Thymus (tissue), 11 donors: ENCODE results near the gene LPCAT1. TPM values are rescaled to one million over a fixed set of nuclear protein-coding genes. Genes with fewer than 3 reads are reported as not detected.
"Not testable (repeated sequence)": the region's sequence is repeated elsewhere in the genome, so short reads cannot be mapped to it uniquely, and the experiment has no call there.

ENCODE experiments used
- DNase-seq, 9 donors: peaks; one replicate each; pipeline ENCODE4 v3.0.0-alpha.2; 2013; ENCODE audit warnings: low spot score in 9 of 9, low read depth in 6 of 9, missing footprints in 1 of 9
- H3K27ac ChIP-seq, 2 donors: one replicate each; pipeline ENCODE4 v1.5.1; 2013; ENCODE audit warnings: control low read depth in 1 of 2, low read depth in 1 of 2, low read length in 1 of 2, mild to moderate bottlenecking in 1 of 2, moderate library complexity in 1 of 2
- H3K27me3 ChIP-seq, 2 donors: one replicate each; pipeline ENCODE4 v1.5.1; 2013; ENCODE audit warnings: low read length in 1 of 2; ENCODE audit not compliant: control insufficient read depth in 2 of 2, insufficient read depth in 1 of 2
- H3K36me3 ChIP-seq, 2 donors: one replicate each; pipeline ENCODE4 v1.5.1; 2013; ENCODE audit warnings: low read length in 1 of 2, mild to moderate bottlenecking in 1 of 2, moderate library complexity in 1 of 2; ENCODE audit not compliant: control insufficient read depth in 2 of 2, insufficient read depth in 2 of 2
- H3K4me1 ChIP-seq, 2 donors: one replicate each; pipeline ENCODE4 v1.5.1; 2013; ENCODE audit warnings: low read length in 2 of 2; ENCODE audit not compliant: control insufficient read depth in 2 of 2, insufficient read depth in 2 of 2
- H3K4me3 ChIP-seq, 2 donors: one replicate each; pipeline ENCODE4 v1.5.1; 2013; ENCODE audit warnings: low read length in 2 of 2, control low read depth in 1 of 2, mild to moderate bottlenecking in 1 of 2
- H3K9me3 ChIP-seq, 2 donors: one replicate each; pipeline ENCODE4 v1.5.1; 2013; ENCODE audit warnings: low read length in 1 of 2, mild to moderate bottlenecking in 1 of 2; ENCODE audit not compliant: control insufficient read depth in 2 of 2, insufficient read depth in 1 of 2
- WGBS: extraction: QIAGEN DNeasy Blood & Tissue Kit; methylation state at CpG from one replicate; pipeline ENCODE4 v1.1.7; 2013; 5-methylcytosine and 5-hydroxymethylcytosine counted together
- polyA plus RNA-seq: library from polyadenylated mRNA; stranded (reverse); fragments of 200-250 nt; gene quantifications from one replicate; pipeline ENCODE4 v1.2.3, GENCODE V29; 2013
- total RNA-seq: library from RNA; stranded (reverse); fragments of 120-200 nt; gene quantifications from one replicate; pipeline ENCODE4 v1.2.4, GENCODE V29; 2013
- donor health status: healthy.

LPCAT1 gene
- total and polyA plus RNA-seq, 2 donors: 16.8 to 50.5 TPM

GRCh38 chr5:1509346-1510085 lies 14.2 kb downstream of the LPCAT1 start:
- Histone ChIP-seq H3K27ac (no peak overlapping the region), H3K27me3 (no peaks in the 10 kb centered on the region), H3K4me1 (peaks cover 0 to 2% of the 10 kb centered on the region in 2 donors), H3K9me3 (no peaks in the 10 kb centered on the region), H3K4me3 (no peak overlapping the region), H3K36me3 (peaks cover 16 to 29% of the 10 kb centered on the region in 2 donors)
- no peak for DNase-seq
- WGBS: 96% methylated on average over 30 of the region's 30 CpGs

GRCh38 chr5:1508659-1509290 lies 15.0 kb downstream of the LPCAT1 start:
- H3K36me3 ChIP-seq: peaks cover 14 to 29% of the 10 kb centered on the region in 2 donors
- WGBS: 96% methylated on average over 30 of the region's 30 CpGs

DNA sequence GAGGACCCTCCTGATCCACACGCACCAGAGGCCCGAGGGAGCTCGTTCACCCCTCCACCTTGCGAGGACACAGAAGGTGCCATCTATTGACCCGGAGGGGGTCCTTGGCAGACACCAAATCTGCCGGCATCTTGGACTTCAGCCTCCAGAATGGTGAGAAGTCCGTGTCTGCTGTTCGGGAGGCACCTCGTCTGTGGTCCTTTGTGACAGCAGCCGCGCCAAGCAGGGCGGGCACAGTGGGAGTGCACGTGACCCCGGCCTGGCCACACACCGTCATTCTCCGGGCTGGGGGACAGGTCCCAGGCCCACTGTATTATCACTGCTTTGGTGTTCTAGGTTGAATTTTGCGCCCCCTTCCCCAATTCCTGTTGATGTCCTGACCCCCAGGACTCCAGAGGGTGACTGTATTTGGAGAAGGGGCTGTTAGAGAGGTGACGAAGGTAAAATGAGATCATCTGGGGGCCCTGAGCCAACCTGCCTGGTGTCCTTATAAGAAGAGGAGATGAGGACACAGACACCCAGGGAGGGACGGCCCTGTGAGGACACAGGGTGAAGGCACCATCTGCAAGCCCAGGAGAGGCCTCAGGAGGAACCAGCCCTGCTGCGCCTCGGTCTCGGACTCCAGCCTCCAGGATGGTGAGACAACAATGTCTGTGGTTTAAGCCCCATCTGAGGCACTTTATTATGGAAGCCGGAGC lies 15.7 kb downstream of the LPCAT1 start:
- Histone ChIP-seq H3K9me3 (no peaks in the 10 kb centered on the region), H3K36me3 (peaks cover 14 to 24% of the 10 kb centered on the region in 2 donors), H3K4me1 (peaks cover 0 to 6% of the 10 kb centered on the region in 2 donors), H3K27ac (no peak overlapping the region), H3K27me3 (no peaks in the 10 kb centered on the region), H3K4me3 (no peak overlapping the region)
- 98% methylated on average over 23 of the region's 23 CpGs for WGBS
- no peak for DNase-seq

More at GRCh38 chr5:1508659-1509290, 15.0 kb downstream of the LPCAT1 start:
- no peaks in the 10 kb centered on the region for H3K4me1 ChIP-seq
- H3K4me3 ChIP-seq: no peak overlapping the region
- H3K9me3 ChIP-seq: no peaks in the 10 kb centered on the region
- H3K27ac ChIP-seq: no peak overlapping the region
- DNase-seq: no peak
- H3K27me3 ChIP-seq: no peaks in the 10 kb centered on the region

DNA sequence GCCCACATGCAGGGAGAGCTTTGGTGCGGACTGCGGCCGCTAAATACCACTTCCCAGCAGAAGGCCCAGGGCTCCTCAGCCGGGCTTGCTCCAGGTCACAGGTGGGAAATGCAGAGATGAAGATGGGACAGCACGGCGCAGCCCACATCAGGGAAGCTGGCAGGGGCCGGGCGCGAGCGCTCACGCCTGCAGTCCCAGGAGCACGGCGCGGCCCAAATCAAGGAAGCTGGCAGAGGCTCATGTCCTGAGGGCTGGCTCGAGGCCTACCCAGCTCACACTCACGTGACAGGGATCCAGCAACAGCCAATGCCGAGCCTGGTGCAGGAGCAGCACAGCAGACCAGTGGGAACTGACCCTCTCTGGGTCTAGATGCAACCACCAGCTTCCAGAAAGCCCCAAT lies 16.3 kb downstream of the LPCAT1 start:
- Histone ChIP-seq H3K4me1 (peaks cover 0 to 10% of the 10 kb centered on the region in 2 donors), H3K4me3 (no peak overlapping the region), H3K27me3 (no peaks in the 10 kb centered on the region), H3K27ac (no peak overlapping the region), H3K36me3 (peaks cover 11 to 17% of the 10 kb centered on the region in 2 donors), H3K9me3 (no peaks in the 10 kb centered on the region)
- no peak for DNase-seq
- WGBS: 95% methylated on average over 17 of the region's 17 CpGs

DNA sequence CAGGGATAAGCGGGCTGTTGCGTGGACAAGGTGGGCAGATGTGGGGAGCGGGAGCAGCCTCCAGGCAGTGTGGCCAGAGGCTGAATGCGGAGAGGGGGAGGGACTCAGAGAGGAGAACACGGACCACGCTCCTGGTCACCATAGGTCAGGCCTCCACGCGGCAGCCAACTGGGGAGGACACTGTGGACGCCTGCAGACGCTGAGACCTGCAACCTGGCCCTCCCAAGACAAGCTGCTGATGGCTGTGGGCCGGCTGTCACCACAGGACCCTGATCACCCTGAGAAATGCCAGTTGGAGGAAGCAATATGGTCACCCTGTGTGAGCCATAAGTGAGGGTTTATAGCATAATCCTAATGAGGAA lies 16.8 kb downstream of the LPCAT1 start:
- Histone ChIP-seq H3K4me1 (peaks cover 0 to 11% of the 10 kb centered on the region in 2 donors), H3K4me3 (no peak overlapping the region), H3K9me3 (no peaks in the 10 kb centered on the region), H3K27me3 (no peaks in the 10 kb centered on the region), H3K27ac (no peak overlapping the region), H3K36me3 (peaks cover 6 to 16% of the 10 kb centered on the region in 2 donors)
- WGBS: 97% methylated on average over 11 of the region's 11 CpGs
- DNase-seq: no peak

GRCh38 chr5:1506242-1507013 lies 17.3 kb downstream of the LPCAT1 start:
- Histone ChIP-seq H3K4me3 (no peak overlapping the region), H3K4me1 (peaks cover 0 to 11% of the 10 kb centered on the region in 2 donors), H3K27me3 (no peaks in the 10 kb centered on the region), H3K9me3 (no peaks in the 10 kb centered on the region), H3K27ac (no peak overlapping the region), H3K36me3 (peaks cover 4 to 13% of the 10 kb centered on the region in 2 donors)
- no peak for DNase-seq
- WGBS: 92% methylated on average over 20 of the region's 20 CpGs

- 93% methylated on average over 24 of the region's 24 CpGs for WGBS
- Histone ChIP-seq H3K4me3 (no peak overlapping the region), H3K36me3 (peaks cover 0 to 13% of the 10 kb centered on the region in 2 donors), H3K27ac (no peak overlapping the region), H3K4me1 (peaks cover 0 to 11% of the 10 kb centered on the region in 2 donors), H3K9me3 (no peaks in the 10 kb centered on the region), H3K27me3 (no peaks in the 10 kb centered on the region)
- DNase-seq: no peak
Measured at GRCh38 chr5:1505506-1506241, 18.1 kb downstream of the LPCAT1 start.

GRCh38 chr5:1505089-1505488 lies 18.7 kb downstream of the LPCAT1 start:
- H3K36me3 ChIP-seq: peaks cover 0 to 11% of the 10 kb centered on the region in 2 donors
- peaks cover 0 to 11% of the 10 kb centered on the region in 2 donors for H3K4me1 ChIP-seq
- not testable (repeated sequence) for H3K27ac ChIP-seq, DNase-seq, H3K9me3 ChIP-seq, H3K4me3 ChIP-seq, H3K27me3 ChIP-seq
- 90% methylated on average over 14 of the region's 14 CpGs for WGBS
